Measurements from ENCODE around the gene DYRK1A.

Gene DYRK1A

DNA sequence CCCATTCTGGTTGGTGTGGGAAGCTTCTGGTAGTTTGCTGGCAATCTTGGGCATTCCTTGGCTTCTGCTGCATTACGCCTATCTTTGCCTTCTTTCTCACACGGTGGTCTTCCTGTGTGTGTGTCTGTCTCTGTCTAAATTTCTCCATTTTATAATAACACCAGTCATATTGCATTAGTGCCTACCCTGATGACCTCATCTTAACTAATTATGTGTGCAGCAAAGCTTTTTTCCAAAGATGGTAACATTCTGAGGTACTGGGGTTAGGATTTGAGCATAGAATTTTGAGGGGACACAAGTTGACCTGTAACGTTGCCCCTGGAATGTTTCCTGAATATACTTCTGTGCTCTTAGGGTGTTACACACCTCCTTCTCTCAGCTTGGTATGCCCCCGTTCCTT is 77.1 kb downstream of the DYRK1A start:
- Histone ChIP-seq H3K27me3 (ENCODE audit: insufficient read depth, low read length) (no peaks in the 10 kb centered on the region), H3K9ac (ENCODE audit: low read depth, low read length) (no peak overlapping the region), H3K27ac (ENCODE audit: low read length) (no peak overlapping the region), H3K9me3 (ENCODE audit: insufficient read depth, low read depth, low read length) (peaks cover 8% of the 10 kb centered on the region; the same call in 1 of the 2 replicates), H3K4me1 (ENCODE audit: insufficient read depth, low read length) (peaks cover 23% of the 10 kb centered on the region), H3K36me3 (ENCODE audit: insufficient read depth, low read depth, low read length) (no peaks in the 10 kb centered on the region), H3K4me3 (ENCODE audit: low read length) (no peak overlapping the region)

GRCh38 chr21:37445228-37445627 is 78.7 kb downstream of the DYRK1A start:
- Histone ChIP-seq H3K9me3 (ENCODE audit: insufficient read depth, low read depth, low read length) (no peaks in the 10 kb centered on the region), H3K27ac (ENCODE audit: low read length) (no peak overlapping the region), H3K36me3 (ENCODE audit: insufficient read depth, low read depth, low read length) (no peaks in the 10 kb centered on the region), H3K4me1 (ENCODE audit: insufficient read depth, low read length) (peaks cover 27% of the 10 kb centered on the region), H3K4me3 (ENCODE audit: low read length) (no peak overlapping the region), H3K27me3 (ENCODE audit: insufficient read depth, low read length) (no peaks in the 10 kb centered on the region), H3K9ac (ENCODE audit: low read depth, low read length) (no peak overlapping the region)

DNA sequence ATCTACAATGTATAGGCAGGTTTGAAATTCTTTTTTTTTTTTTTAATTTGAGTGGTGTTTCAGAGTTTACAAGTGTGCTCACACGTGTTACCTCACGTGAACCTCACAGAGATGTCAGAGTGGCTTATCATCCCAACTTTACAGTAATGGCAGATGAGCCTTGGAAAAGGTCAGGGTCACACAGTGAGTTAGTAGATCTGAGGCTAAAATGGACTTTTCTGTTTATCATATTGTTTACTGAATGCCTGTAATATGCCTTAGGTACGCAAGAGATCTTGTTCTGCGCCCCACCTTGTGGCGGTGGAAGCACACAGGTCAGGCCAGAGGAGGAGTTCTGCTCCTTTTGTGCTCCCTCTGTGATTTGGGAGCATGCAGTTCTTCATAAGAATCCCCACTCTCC is 80.0 kb downstream of the DYRK1A start:
- no peaks in the 10 kb centered on the region for H3K9me3 ChIP-seq (ENCODE audit: insufficient read depth, low read depth, low read length)
- peaks cover 29% of the 10 kb centered on the region for H3K4me1 ChIP-seq (ENCODE audit: insufficient read depth, low read length)
- no peak overlapping the region for H3K4me3 ChIP-seq (ENCODE audit: low read length)
- no peaks in the 10 kb centered on the region for H3K36me3 ChIP-seq (ENCODE audit: insufficient read depth, low read depth, low read length)
- no peak overlapping the region for H3K9ac ChIP-seq (ENCODE audit: low read depth, low read length)
- no peaks in the 10 kb centered on the region for H3K27me3 ChIP-seq (ENCODE audit: insufficient read depth, low read length)
- no peak overlapping the region for H3K27ac ChIP-seq (ENCODE audit: low read length)

DNA sequence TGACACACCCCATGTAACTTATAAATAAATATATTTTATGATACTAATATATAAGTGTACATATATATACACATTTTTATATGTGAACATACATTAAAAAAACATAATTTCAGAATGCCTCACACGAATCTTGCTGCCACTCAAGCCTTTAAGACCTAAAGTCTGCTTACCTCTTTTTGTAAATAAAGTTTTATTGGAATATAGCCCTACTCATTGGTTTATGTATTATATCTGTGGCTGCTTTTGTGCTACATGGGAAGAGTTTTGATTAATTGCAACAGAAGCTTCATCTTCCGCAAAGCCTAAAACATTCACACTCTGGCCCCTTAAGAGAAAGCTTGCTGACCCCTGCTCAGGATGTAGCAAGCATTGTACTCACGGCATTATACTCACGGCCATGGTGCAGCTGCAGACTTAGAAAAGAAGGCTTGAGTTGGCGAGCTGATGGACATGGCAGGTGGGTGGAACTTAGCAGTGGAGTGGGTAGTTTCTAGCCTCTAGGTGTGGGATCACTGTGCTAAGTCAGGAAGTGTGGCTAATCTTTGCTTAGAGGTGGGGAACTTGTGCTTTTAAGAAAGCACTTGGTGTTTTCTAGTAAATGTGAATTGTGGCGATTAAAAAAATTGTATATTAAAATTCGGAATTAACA is 80.8 kb downstream of the DYRK1A start:
- Histone ChIP-seq H3K9me3 (ENCODE audit: insufficient read depth, low read depth, low read length) (no peaks in the 10 kb centered on the region), H3K4me3 (ENCODE audit: low read length) (no peak overlapping the region), H3K4me1 (ENCODE audit: insufficient read depth, low read length) (peaks cover 32% of the 10 kb centered on the region), H3K9ac (ENCODE audit: low read depth, low read length) (no peak overlapping the region), H3K36me3 (ENCODE audit: insufficient read depth, low read depth, low read length) (no peaks in the 10 kb centered on the region), H3K27me3 (ENCODE audit: insufficient read depth, low read length) (no peaks in the 10 kb centered on the region), H3K27ac (ENCODE audit: low read length) (no peak overlapping the region)

GRCh38 chr21:37449302-37449937 is 82.8 kb downstream of the DYRK1A start:
- H3K4me1 ChIP-seq (ENCODE audit: insufficient read depth, low read length), result peaks cover 29% of the 10 kb centered on the region
- no peak overlapping the region for H3K4me3 ChIP-seq (ENCODE audit: low read length)
- H3K9ac ChIP-seq (ENCODE audit: low read depth, low read length), result no peak overlapping the region
- no peaks in the 10 kb centered on the region for H3K36me3 ChIP-seq (ENCODE audit: insufficient read depth, low read depth, low read length)
- H3K27ac ChIP-seq (ENCODE audit: low read length), result no peak overlapping the region
- no peaks in the 10 kb centered on the region for H3K27me3 ChIP-seq (ENCODE audit: insufficient read depth, low read length)
- H3K9me3 ChIP-seq (ENCODE audit: insufficient read depth, low read depth, low read length), result no peaks in the 10 kb centered on the region

DNA sequence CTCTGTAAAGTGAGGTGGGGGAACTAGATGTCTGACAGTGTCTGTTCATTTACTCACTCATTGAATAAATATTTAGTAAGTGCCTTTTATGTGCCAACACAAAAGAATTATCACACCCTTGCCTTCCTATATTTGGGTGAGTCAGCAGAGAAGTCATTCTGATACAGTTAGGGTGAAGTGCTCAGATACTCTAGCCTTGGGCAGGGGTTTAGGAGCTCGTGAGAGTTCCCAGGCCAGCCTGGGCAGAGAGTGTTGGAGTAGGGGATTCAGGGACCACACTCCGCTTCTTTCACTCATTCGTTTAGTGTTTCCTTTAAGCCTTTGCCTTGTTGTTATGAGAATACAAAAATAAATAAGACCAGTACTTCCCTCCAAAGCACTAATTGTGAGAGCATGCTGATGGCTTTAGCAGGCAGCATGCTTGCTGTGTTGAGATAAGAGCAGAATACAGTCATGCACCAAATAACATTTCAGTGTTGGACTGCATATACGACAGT is 83.9 kb downstream of the DYRK1A start:
- Histone ChIP-seq H3K27me3 (ENCODE audit: insufficient read depth, low read length) (no peaks in the 10 kb centered on the region), H3K27ac (ENCODE audit: low read length) (no peak overlapping the region), H3K4me1 (ENCODE audit: insufficient read depth, low read length) (peaks cover 21% of the 10 kb centered on the region), H3K9ac (ENCODE audit: low read depth, low read length) (no peak overlapping the region), H3K4me3 (ENCODE audit: low read length) (no peak overlapping the region), H3K9me3 (ENCODE audit: insufficient read depth, low read depth, low read length) (no peaks in the 10 kb centered on the region), H3K36me3 (ENCODE audit: insufficient read depth, low read depth, low read length) (no peaks in the 10 kb centered on the region)

GRCh38 chr21:37451446-37451845 is 84.9 kb downstream of the DYRK1A start:
- no peak overlapping the region for H3K9ac ChIP-seq (ENCODE audit: low read depth, low read length)
- H3K9me3 ChIP-seq (ENCODE audit: insufficient read depth, low read depth, low read length), result no peaks in the 10 kb centered on the region
- no peak overlapping the region for H3K27ac ChIP-seq (ENCODE audit: low read length)
- H3K36me3 ChIP-seq (ENCODE audit: insufficient read depth, low read depth, low read length), result 0 out of 2 replicates have a peak, but pooled peaks cover 3% of the 10 kb centered on the region
- H3K4me3 ChIP-seq (ENCODE audit: low read length), result no peak overlapping the region
- H3K27me3 ChIP-seq (ENCODE audit: insufficient read depth, low read length), result no peaks in the 10 kb centered on the region
- peaks cover 15% of the 10 kb centered on the region for H3K4me1 ChIP-seq (ENCODE audit: insufficient read depth, low read length)

- no peaks in the 10 kb centered on the region for H3K27me3 ChIP-seq (ENCODE audit: insufficient read depth, low read length)
- H3K27ac ChIP-seq (ENCODE audit: low read length), result no peak overlapping the region
- no peak overlapping the region for H3K9ac ChIP-seq (ENCODE audit: low read depth, low read length)
- H3K9me3 ChIP-seq (ENCODE audit: insufficient read depth, low read depth, low read length), result no peaks in the 10 kb centered on the region
- H3K36me3 ChIP-seq (ENCODE audit: insufficient read depth, low read depth, low read length), result 0 out of 2 replicates have a peak, but pooled peaks cover 3% of the 10 kb centered on the region
- H3K4me1 ChIP-seq (ENCODE audit: insufficient read depth, low read length), result peaks cover 13% of the 10 kb centered on the region
- H3K4me3 ChIP-seq (ENCODE audit: low read length), result no peak overlapping the region
Measured at GRCh38 chr21:37452227-37452626, 85.7 kb downstream of the DYRK1A start.

DNA sequence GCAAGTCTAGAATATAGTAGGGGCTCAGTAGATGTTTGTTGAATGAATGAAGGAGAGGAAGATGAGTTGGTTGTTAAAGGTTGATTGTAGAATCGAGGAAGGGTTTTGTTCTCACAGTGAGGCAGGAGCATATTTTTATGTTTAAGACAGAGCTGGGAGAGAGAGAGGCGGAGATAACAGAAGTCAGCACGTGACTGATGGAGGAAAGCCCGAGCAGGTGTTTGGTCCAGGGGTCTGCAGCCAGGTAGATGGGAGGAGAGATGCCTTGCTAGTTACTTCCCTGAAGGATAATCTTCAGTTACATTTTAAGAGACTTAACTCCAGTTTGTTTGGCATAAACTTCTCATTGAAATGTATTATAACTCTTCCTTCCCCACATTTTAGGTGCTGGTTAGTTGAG is 86.8 kb downstream of the DYRK1A start:
- Histone ChIP-seq H3K27me3 (ENCODE audit: insufficient read depth, low read length) (no peaks in the 10 kb centered on the region), H3K27ac (ENCODE audit: low read length) (no peak overlapping the region), H3K4me3 (ENCODE audit: low read length) (no peak overlapping the region), H3K9me3 (ENCODE audit: insufficient read depth, low read depth, low read length) (no peaks in the 10 kb centered on the region), H3K9ac (ENCODE audit: low read depth, low read length) (no peak overlapping the region), H3K36me3 (ENCODE audit: insufficient read depth, low read depth, low read length) (peaks cover 3% of the 10 kb centered on the region; the same call in 1 of the 2 replicates), H3K4me1 (ENCODE audit: insufficient read depth, low read length) (peaks cover 14% of the 10 kb centered on the region)

- H3K9ac ChIP-seq (ENCODE audit: low read depth, low read length), result no peak overlapping the region
- peaks cover 3% of the 10 kb centered on the region; the same call in 1 of the 2 replicates for H3K36me3 ChIP-seq (ENCODE audit: insufficient read depth, low read depth, low read length)
- no peaks in the 10 kb centered on the region for H3K27me3 ChIP-seq (ENCODE audit: insufficient read depth, low read length)
- peaks cover 25% of the 10 kb centered on the region for H3K4me1 ChIP-seq (ENCODE audit: insufficient read depth, low read length)
- H3K9me3 ChIP-seq (ENCODE audit: insufficient read depth, low read depth, low read length), result no peaks in the 10 kb centered on the region
- no peak overlapping the region for H3K27ac ChIP-seq (ENCODE audit: low read length)
- no peak overlapping the region for H3K4me3 ChIP-seq (ENCODE audit: low read length)
Measured at GRCh38 chr21:37454869-37455503, 88.4 kb downstream of the DYRK1A start.

- Histone ChIP-seq H3K4me3 (ENCODE audit: low read length) (no peak overlapping the region), H3K36me3 (ENCODE audit: insufficient read depth, low read depth, low read length) (peaks cover 3% of the 10 kb centered on the region; the same call in 1 of the 2 replicates), H3K27ac (ENCODE audit: low read length) (no peak overlapping the region), H3K9ac (ENCODE audit: low read depth, low read length) (no peak overlapping the region), H3K4me1 (ENCODE audit: insufficient read depth, low read length) (peaks cover 30% of the 10 kb centered on the region), H3K27me3 (ENCODE audit: insufficient read depth, low read length) (no peaks in the 10 kb centered on the region), H3K9me3 (ENCODE audit: insufficient read depth, low read depth, low read length) (no peaks in the 10 kb centered on the region)
Measured at GRCh38 chr21:37455504-37455911, 88.9 kb downstream of the DYRK1A start.
